Spleen (tissue), 7 donors: ENCODE results near the gene RPTOR.

Experiments used
- POLR2A ChIP-seq, 3 donors: fragments of 450-650 bp; IDR thresholded peaks; one replicate each; pipeline ENCODE4 v1.5.1; 2017; ENCODE audit warnings: antibody characterized with exemption in 3 of 3, mild to moderate bottlenecking in 1 of 3
- TF ChIP-seq, protein P1 (sequence below), 11 experiments: fragments of 200-600 bp in 7 of 11; fragments of 450-650 bp in 4 of 11; sonication (generic) in 4 of 11; IDR thresholded peaks in 8 of 11; conservative IDR thresholded peaks in 3 of 11; 1 replicate in 7 of 11; 2 replicates in 4 of 11; pipeline versions ENCODE4 v1.4.0 to v1.8.0; 2016 to 2021; ENCODE audit warnings: antibody characterized with exemption in 11 of 11, inconsistent platforms in 4 of 11, mild to moderate bottlenecking in 1 of 11
- donor health status: DM: no; HTN: no; CAD: no; lungs with moderate emphysema.
- donor health status: DM: no; HTN: no; CAD: no.
- donor health status: DM: no; HTN: no; CAD: no.

- TF ChIP-seq, protein P1, sequence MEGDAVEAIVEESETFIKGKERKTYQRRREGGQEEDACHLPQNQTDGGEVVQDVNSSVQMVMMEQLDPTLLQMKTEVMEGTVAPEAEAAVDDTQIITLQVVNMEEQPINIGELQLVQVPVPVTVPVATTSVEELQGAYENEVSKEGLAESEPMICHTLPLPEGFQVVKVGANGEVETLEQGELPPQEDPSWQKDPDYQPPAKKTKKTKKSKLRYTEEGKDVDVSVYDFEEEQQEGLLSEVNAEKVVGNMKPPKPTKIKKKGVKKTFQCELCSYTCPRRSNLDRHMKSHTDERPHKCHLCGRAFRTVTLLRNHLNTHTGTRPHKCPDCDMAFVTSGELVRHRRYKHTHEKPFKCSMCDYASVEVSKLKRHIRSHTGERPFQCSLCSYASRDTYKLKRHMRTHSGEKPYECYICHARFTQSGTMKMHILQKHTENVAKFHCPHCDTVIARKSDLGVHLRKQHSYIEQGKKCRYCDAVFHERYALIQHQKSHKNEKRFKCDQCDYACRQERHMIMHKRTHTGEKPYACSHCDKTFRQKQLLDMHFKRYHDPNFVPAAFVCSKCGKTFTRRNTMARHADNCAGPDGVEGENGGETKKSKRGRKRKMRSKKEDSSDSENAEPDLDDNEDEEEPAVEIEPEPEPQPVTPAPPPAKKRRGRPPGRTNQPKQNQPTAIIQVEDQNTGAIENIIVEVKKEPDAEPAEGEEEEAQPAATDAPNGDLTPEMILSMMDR (IDR thresholded peaks at IDR 0.05 in 8 of 11, conservative IDR thresholded peaks at IDR 0.05 in 3 of 11): no peak
- TF ChIP-seq POLR2A (IDR thresholded peaks at IDR 0.05): no peak
These were observed 205.6 kb downstream of the RPTOR start for GRCh38 chr17:80750263-80750662.
